Measurements from ENCODE around the gene PRAF2. TPM values are rescaled to one million over a fixed set of nuclear protein-coding genes. Genes with fewer than 3 reads are reported as not detected.

Gene PRAF2
- total RNA-seq, 4 donors from 2014 or later, result 19.2 to 32.9 (median 22.1) TPM

DNA sequence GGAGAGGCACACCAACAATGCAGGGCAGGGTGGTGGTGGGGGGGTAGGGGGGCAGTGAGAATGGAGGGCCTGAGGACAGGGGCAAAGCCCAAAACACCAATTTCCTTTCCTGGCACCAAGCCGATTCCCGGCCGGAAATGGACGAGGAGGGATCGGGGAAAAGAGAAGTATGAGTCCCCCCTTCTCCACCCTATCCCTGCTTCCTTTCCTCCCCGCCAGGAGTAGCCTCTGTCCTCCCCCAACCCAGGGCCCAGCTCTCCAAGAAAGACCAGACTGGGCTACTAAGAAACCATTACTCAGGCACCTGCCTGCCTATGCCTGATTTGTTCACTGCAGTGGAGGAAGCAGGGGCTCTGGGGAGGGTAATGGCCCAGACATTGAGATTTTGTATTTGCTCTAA, 14.6 kb downstream of the PRAF2 start:
- no peak for DNase-seq
- Histone ChIP-seq H3K4me3 (replicated peaks in 1 of 3) (peak overlapping the region in 2 of 3 donors; percentile 6 to 36), H3K27ac (peak overlapping the region in 2 of 3 donors; percentile 18 to 36), H3K4me1 (no peaks in the 10 kb centered on the region), H3K27me3 (no peaks in the 10 kb centered on the region), H3K36me3 (no peaks in the 10 kb centered on the region), H3K9me3 (no peaks in the 10 kb centered on the region)
- WGBS, 2 donors, result 7 to 24% methylated on average over 6 of the region's 6 CpGs
- intact Hi-C loops (cut with DNase I), result no loop called here
- TF ChIP-seq, protein P1, sequence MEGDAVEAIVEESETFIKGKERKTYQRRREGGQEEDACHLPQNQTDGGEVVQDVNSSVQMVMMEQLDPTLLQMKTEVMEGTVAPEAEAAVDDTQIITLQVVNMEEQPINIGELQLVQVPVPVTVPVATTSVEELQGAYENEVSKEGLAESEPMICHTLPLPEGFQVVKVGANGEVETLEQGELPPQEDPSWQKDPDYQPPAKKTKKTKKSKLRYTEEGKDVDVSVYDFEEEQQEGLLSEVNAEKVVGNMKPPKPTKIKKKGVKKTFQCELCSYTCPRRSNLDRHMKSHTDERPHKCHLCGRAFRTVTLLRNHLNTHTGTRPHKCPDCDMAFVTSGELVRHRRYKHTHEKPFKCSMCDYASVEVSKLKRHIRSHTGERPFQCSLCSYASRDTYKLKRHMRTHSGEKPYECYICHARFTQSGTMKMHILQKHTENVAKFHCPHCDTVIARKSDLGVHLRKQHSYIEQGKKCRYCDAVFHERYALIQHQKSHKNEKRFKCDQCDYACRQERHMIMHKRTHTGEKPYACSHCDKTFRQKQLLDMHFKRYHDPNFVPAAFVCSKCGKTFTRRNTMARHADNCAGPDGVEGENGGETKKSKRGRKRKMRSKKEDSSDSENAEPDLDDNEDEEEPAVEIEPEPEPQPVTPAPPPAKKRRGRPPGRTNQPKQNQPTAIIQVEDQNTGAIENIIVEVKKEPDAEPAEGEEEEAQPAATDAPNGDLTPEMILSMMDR (IDR thresholded peaks at IDR 0.05), result no peak
- TF ChIP-seq POLR2A (IDR thresholded peaks at IDR 0.05), result no peak

DNA sequence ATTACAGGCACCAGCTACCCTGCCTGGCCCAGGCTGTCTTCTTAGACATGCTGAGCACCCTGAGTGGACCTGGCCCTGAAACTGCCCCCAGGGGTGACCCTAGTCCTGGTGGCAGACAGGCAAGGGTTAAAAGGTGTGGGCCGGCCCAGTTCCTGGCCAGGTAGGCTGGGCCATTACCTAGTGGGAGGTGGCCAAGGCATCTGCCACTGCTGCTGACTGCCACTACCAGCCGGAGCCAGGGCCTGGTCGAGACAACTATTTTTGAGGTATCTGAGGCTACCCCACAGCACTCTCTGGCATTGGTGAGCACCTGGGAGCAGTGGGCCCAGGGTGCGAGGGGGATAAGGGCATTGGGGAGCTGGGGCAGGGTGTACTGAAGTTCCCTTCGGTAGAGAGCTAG, 15.0 kb downstream of the PRAF2 start, which contains the start of gene CCDC120:
Gene CCDC120 (plus strand): TSS at position 206 of the 400 bp plus-strand sequence. CDS start 3,043 bp downstream, outside the sequence.
- TF ChIP-seq, protein P1 (IDR thresholded peaks at IDR 0.05), result no peak
- TF ChIP-seq POLR2A (IDR thresholded peaks at IDR 0.05), result peak in 1 of 2 donors; percentile 54
- H3K9me3 ChIP-seq, result no peaks in the 10 kb centered on the region
- DNase-seq, result peak; percentile 64 to 65
- no peaks in the 10 kb centered on the region for H3K27me3 ChIP-seq
- WGBS, 2 donors, result 0% methylated on average over 1 of the region's 5 CpGs
- H3K4me1 ChIP-seq, result no peaks in the 10 kb centered on the region
- intact Hi-C loops (cut with DNase I), result no loop called here
- no peaks in the 10 kb centered on the region for H3K36me3 ChIP-seq
- peak within 1 kb of the TSS in 2 of 3 donors; percentile 18 to 36 for H3K27ac ChIP-seq
- H3K4me3 ChIP-seq (replicated peaks in 1 of 3), result peak within 1 kb of the TSS in 2 of 3 donors; percentile 6 to 36

DNA sequence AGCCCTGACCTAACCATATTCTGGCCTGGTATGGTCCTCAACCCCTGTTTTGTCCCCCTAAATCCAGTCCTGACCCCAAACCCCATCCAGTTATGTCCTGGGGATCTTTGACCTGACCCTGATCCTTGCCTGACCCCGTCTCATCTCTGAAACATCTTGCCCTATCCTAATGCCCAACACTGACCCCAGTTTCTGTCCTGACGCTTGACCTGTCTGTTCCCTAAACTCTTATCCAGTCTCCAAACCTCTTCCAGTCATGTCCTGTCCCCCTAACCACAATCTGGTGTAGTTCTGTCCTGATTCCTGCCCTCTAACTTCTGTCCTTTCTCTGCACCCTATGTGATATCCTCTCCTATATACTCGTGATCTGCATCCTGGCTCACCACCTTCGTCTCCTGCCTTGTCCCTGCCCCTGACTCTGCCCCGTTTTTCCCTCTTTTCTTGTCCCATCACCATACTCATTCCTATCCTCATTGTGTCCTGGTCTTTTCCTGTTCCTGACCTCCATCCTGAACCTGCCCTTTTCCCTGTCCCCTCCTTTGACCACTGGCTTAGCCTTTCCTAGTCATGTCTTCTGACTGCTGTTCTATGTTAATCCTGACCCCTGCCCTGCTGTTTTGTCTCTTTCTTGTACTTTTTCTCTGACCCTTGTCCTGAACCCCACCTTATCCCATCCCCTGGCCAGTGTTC, 19.6 kb downstream of the PRAF2 start:
- no peaks in the 10 kb centered on the region for H3K9me3 ChIP-seq
- H3K36me3 ChIP-seq, result no peaks in the 10 kb centered on the region
- no peaks in the 10 kb centered on the region for H3K27me3 ChIP-seq
- H3K4me3 ChIP-seq (replicated peaks in 1 of 3), result peak overlapping the region in 1 of 3 donors; percentile 43
- intact Hi-C loops (cut with DNase I), result no loop called here
- no peak for TF ChIP-seq POLR2A (IDR thresholded peaks at IDR 0.05)
- TF ChIP-seq, protein P1 (IDR thresholded peaks at IDR 0.05), result no peak
- DNase-seq, result no peak
- 87 to 93% methylated on average over 5 of the region's 5 CpGs for WGBS, 2 donors
- no peaks in the 10 kb centered on the region for H3K4me1 ChIP-seq
- H3K27ac ChIP-seq, result peak overlapping the region; percentile 74 to 84 (median 81)

DNA sequence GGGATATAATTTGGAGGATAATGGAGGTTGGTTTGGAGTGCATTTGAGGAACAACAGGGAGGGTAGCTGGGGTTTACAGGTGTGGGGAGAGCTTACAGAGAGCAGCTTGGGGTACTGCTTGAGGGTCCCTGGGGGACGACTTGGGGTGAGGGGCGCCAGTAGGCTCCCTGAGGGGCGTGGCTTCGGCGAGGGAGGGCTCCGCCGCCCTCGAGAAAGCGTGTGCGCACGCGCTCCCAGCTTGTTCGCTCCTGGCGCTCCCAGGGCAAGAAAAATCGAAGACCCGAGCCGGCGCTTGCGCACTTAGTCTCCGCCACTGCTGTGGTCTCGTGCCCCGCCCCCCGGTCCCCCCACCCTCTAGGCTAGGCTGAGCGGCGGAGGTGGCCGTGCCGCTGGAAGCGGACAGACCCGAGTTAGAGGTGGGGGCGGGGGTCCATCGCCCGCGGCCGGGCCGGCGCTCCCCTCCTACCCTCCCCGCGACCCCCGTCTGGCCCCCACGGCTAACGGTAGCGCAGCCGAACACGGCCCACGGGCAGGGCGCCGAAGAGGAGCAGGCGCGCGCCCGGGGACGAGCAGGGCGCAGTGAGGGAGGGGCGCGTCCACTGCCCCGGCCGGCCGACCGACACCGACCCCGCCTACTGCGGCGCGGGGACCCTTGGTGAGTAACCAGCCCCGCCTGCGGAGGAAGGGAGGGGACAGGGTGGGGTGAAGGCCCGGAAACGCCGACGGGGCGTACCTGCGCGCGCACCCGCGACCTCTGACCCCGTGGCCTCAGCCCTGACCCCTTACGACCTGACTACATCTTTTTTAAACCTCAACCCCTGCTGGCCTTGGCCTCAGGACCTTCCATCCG, 20.4 kb downstream of the PRAF2 start:
- no peaks in the 10 kb centered on the region for H3K9me3 ChIP-seq
- H3K4me1 ChIP-seq, result no peaks in the 10 kb centered on the region
- TF ChIP-seq, protein P1 (IDR thresholded peaks at IDR 0.05), result no peak
- TF ChIP-seq POLR2A (IDR thresholded peaks at IDR 0.05), result no peak
- peak; percentile 60 to 63 for DNase-seq
- H3K36me3 ChIP-seq, result no peaks in the 10 kb centered on the region
- WGBS, 2 donors, result 5 to 13% methylated on average over 2 to 3 of the region's 79 CpGs
- H3K27me3 ChIP-seq, result no peaks in the 10 kb centered on the region
- H3K27ac ChIP-seq, result peak overlapping the region; percentile 74 to 84 (median 81)
- peak overlapping the region in 1 of 3 donors; percentile 43 for H3K4me3 ChIP-seq (replicated peaks in 1 of 3)
- intact Hi-C loops (cut with DNase I), result no loop called here

DNA sequence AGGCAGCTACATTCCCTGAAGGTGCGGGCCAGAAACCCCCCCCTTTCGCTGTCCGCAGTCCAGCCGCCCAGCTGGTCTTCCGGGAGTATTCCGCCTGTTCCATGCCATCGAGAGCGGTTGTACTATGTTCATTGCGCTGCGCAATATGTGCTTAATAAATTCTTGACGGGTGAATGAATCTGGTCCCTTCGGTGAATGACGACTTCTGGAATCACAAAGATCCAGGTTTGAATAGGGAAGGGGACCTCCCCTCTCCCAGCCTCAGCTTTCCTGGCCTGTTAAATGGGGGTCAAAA, 29.9 kb downstream of the PRAF2 start:
- TF ChIP-seq, protein P1 (IDR thresholded peaks at IDR 0.05), result no peak
- no peak for TF ChIP-seq POLR2A (IDR thresholded peaks at IDR 0.05)
- no peak for DNase-seq
- Histone ChIP-seq H3K4me1 (peaks cover 8 to 17% of the 10 kb centered on the region in 2 donors), H3K4me3 (replicated peaks in 1 of 3) (no peak overlapping the region), H3K36me3 (peaks cover 3 to 4% of the 10 kb centered on the region in 2 donors), H3K27me3 (no peaks in the 10 kb centered on the region), H3K9me3 (no peaks in the 10 kb centered on the region), H3K27ac (peak overlapping the region; percentile 54 to 67 (median 63))
- intact Hi-C loops (cut with DNase I), result no loop called here
- WGBS, 2 donors, result 23 to 78% methylated on average over 3 to 12 of the region's 13 CpGs
